ENCODE measurements around the gene CXCL14. TPM values are rescaled to one million over a fixed set of nuclear protein-coding genes. Genes with fewer than 3 reads are reported as not detected.

Gene CXCL14
- total RNA-seq, 1 experiment from 2014 or later, result not detected

DNA sequence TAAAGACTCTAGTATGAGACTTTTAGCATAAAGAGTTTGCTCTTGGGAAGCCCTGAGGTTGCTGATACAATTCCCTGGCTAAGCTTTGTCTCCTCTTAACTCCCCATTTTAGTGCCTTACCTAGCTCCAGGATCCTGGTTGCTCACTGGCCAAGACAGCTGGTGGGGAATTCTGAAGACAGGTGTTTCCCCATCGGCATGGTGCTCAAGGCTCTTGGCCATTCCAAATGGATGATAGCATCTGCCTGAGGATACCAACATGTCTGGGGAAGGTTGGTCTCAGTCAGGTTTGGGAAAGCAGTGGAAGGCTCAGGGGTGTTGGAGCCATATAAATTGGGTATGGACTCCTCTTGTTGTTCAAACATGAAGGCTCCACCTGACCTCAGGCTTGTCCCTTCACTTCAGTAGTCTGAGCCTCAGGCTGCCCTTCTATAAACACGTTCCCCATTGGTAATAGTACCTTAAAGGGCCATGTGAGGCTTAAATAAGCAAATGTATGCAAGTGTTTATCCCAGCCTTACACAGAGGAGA lies 44.5 kb upstream of the CXCL14 start:
- ChIA-PET POLR2A (no interaction called here), CTCF (no interaction called here)
- intact Hi-C loops (cut with micrococcal nuclease; ENCODE audit: unreplicated experiment) (no loop called here), in situ Hi-C loops (cut with HindIII; ENCODE audit: low pct_unique_long_range_greater_than_20kb, low sequenced_read_pairs) (no loop called here)
- H3K27me3 ChIP-seq (ENCODE audit: control insufficient read depth, insufficient read depth, low read length), result no peaks in the 10 kb centered on the region; the same call in 1 of the 2 replicates
- no peaks in the 10 kb centered on the region for H3K4me1 ChIP-seq (ENCODE audit: control insufficient read depth, insufficient read depth, low read length)
- TF ChIP-seq SIN3A (IDR thresholded peaks at IDR 0.05; ENCODE audit: borderline replicate concordance, insufficient read depth, low read depth, low read length) (no peak), POLR2AphosphoS5 (IDR thresholded peaks at IDR 0.05; ENCODE audit: low read depth, low read length) (no peak), TCF7L2 (IDR thresholded peaks at IDR 0.05; ENCODE audit: low read depth, low read length) (no peak)
- TF ChIP-seq, protein P1, sequence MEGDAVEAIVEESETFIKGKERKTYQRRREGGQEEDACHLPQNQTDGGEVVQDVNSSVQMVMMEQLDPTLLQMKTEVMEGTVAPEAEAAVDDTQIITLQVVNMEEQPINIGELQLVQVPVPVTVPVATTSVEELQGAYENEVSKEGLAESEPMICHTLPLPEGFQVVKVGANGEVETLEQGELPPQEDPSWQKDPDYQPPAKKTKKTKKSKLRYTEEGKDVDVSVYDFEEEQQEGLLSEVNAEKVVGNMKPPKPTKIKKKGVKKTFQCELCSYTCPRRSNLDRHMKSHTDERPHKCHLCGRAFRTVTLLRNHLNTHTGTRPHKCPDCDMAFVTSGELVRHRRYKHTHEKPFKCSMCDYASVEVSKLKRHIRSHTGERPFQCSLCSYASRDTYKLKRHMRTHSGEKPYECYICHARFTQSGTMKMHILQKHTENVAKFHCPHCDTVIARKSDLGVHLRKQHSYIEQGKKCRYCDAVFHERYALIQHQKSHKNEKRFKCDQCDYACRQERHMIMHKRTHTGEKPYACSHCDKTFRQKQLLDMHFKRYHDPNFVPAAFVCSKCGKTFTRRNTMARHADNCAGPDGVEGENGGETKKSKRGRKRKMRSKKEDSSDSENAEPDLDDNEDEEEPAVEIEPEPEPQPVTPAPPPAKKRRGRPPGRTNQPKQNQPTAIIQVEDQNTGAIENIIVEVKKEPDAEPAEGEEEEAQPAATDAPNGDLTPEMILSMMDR (IDR thresholded peaks at IDR 0.05), result no peak
- TF ChIP-seq, protein P2, sequence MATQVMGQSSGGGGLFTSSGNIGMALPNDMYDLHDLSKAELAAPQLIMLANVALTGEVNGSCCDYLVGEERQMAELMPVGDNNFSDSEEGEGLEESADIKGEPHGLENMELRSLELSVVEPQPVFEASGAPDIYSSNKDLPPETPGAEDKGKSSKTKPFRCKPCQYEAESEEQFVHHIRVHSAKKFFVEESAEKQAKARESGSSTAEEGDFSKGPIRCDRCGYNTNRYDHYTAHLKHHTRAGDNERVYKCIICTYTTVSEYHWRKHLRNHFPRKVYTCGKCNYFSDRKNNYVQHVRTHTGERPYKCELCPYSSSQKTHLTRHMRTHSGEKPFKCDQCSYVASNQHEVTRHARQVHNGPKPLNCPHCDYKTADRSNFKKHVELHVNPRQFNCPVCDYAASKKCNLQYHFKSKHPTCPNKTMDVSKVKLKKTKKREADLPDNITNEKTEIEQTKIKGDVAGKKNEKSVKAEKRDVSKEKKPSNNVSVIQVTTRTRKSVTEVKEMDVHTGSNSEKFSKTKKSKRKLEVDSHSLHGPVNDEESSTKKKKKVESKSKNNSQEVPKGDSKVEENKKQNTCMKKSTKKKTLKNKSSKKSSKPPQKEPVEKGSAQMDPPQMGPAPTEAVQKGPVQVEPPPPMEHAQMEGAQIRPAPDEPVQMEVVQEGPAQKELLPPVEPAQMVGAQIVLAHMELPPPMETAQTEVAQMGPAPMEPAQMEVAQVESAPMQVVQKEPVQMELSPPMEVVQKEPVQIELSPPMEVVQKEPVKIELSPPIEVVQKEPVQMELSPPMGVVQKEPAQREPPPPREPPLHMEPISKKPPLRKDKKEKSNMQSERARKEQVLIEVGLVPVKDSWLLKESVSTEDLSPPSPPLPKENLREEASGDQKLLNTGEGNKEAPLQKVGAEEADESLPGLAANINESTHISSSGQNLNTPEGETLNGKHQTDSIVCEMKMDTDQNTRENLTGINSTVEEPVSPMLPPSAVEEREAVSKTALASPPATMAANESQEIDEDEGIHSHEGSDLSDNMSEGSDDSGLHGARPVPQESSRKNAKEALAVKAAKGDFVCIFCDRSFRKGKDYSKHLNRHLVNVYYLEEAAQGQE (IDR thresholded peaks at IDR 0.05; ENCODE audit: insufficient read depth in 1 of 2, low read depth in 2 of 2, low read length in 1 of 2), result no peak
- DNase-seq (ENCODE audit: low read depth, low spot score) (no peak), ATAC-seq (no peak)
- no peak overlapping the region for H3K4me3 ChIP-seq (ENCODE audit: low read depth in 2 of 2, low read length in 2 of 2)
- H3K36me3 ChIP-seq (ENCODE audit: control insufficient read depth, insufficient read depth, low read length), result no peaks in the 10 kb centered on the region
- H3K9me3 ChIP-seq (ENCODE audit: control insufficient read depth, insufficient read depth, low read depth, low read length), result 0 out of 2 replicates have a peak, but pooled peaks cover 3% of the 10 kb centered on the region
- H3K27ac ChIP-seq (ENCODE audit: low read length), result no peak overlapping the region
- BruUV-seq (replicated peaks), result no TSS peak

DNA sequence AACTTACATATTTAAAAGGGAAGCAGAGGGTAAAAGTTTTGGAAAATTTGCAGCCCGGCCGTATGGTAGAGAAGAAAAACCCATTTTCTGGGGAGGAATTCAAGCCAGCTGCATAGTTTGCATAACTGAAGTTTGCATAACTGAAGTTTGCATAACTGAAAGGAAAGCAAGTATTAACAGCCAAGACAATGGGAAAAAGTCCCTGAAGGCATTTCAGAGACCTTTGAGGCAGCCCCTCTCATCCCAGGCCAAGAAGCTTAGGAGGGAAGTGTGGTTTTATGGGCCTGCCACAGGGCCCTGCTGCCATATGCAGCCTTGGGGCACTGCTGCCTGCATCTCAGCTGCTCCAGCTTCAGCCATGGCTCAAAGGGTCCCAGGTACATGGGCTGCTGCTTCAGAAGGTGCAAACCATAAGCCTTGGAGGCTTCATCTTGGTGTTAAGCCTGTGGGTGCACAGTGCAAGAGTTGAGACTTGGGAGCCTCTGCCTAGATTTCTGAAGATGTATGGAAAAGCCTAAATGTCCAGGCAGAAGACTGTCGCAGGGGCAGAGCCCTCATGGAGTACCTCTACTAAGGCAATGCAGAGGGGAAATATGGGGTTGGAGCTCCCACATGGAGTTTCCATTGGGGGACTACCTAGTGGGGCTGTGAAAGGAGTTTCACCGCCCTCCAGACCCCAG lies 36.9 kb upstream of the CXCL14 start:
- H3K36me3 ChIP-seq (ENCODE audit: control insufficient read depth, insufficient read depth, low read length), result no peaks in the 10 kb centered on the region
- TF ChIP-seq TCF7L2 (IDR thresholded peaks at IDR 0.05; ENCODE audit: low read depth, low read length) (no peak), POLR2AphosphoS5 (IDR thresholded peaks at IDR 0.05; ENCODE audit: low read depth, low read length) (no peak), SIN3A (IDR thresholded peaks at IDR 0.05; ENCODE audit: borderline replicate concordance, insufficient read depth, low read depth, low read length) (no peak)
- TF ChIP-seq, protein P1 (IDR thresholded peaks at IDR 0.05), result no peak
- TF ChIP-seq, protein P2 (IDR thresholded peaks at IDR 0.05; ENCODE audit: insufficient read depth in 1 of 2, low read depth in 2 of 2, low read length in 1 of 2), result no peak
- no peaks in the 10 kb centered on the region for H3K27me3 ChIP-seq (ENCODE audit: control insufficient read depth, insufficient read depth, low read length)
- H3K27ac ChIP-seq (ENCODE audit: low read length), result no peak overlapping the region
- no peaks in the 10 kb centered on the region for H3K4me1 ChIP-seq (ENCODE audit: control insufficient read depth, insufficient read depth, low read length)
- ChIA-PET CTCF (no interaction called here), POLR2A (no interaction called here)
- ATAC-seq, result no peak
- in situ Hi-C loops (cut with HindIII; ENCODE audit: low pct_unique_long_range_greater_than_20kb, low sequenced_read_pairs) (no loop called here), intact Hi-C loops (cut with micrococcal nuclease; ENCODE audit: unreplicated experiment) (no loop called here)
- 0 out of 2 replicates have a peak, but pooled peaks cover 3% of the 10 kb centered on the region for H3K9me3 ChIP-seq (ENCODE audit: control insufficient read depth, insufficient read depth, low read depth, low read length)
- no peak for DNase-seq (ENCODE audit: low read depth, low spot score)
- H3K4me3 ChIP-seq (ENCODE audit: low read depth in 2 of 2, low read length in 2 of 2), result no peak overlapping the region
- no TSS peak for BruUV-seq (replicated peaks)

Data from Panc1 (cell line).